ENCODE data around the gene GIGYF2.

Gene GIGYF2

GRCh38 chr2:232787806-232788205, 90.7 kb downstream of the GIGYF2 start:
- TF ChIP-seq CTCF (IDR thresholded peaks at IDR 0.05) = no peak
- no peak for DNase-seq (ENCODE audit: low spot score)
- Histone ChIP-seq H3K27ac (no peak overlapping the region), H3K4me3 (no peak overlapping the region)

- Histone ChIP-seq H3K4me3 (no peak overlapping the region), H3K27ac (no peak overlapping the region)
- TF ChIP-seq CTCF (IDR thresholded peaks at IDR 0.05) = no peak
- DNase-seq (ENCODE audit: low spot score) = no peak
Measured at GRCh38 chr2:232789082-232789481, 92.0 kb downstream of the GIGYF2 start.

- no peak for TF ChIP-seq CTCF (IDR thresholded peaks at IDR 0.05)
- no peak overlapping the region for H3K27ac ChIP-seq
- no peak overlapping the region for H3K4me3 ChIP-seq
- no peak for DNase-seq (ENCODE audit: low spot score)
Measured at GRCh38 chr2:232791518-232791917, 94.4 kb downstream of the GIGYF2 start.

- H3K4me3 ChIP-seq = no peak overlapping the region
- no peak for TF ChIP-seq CTCF (IDR thresholded peaks at IDR 0.05)
- DNase-seq (ENCODE audit: low spot score) = no peak
- no peak overlapping the region for H3K27ac ChIP-seq
Measured at GRCh38 chr2:232793271-232793670, 96.1 kb downstream of the GIGYF2 start.

GRCh38 chr2:232794981-232795380, 97.8 kb downstream of the GIGYF2 start:
- H3K4me3 ChIP-seq = no peak overlapping the region
- no peak for DNase-seq (ENCODE audit: low spot score)
- no peak overlapping the region for H3K27ac ChIP-seq
- no peak for TF ChIP-seq CTCF (IDR thresholded peaks at IDR 0.05)

GRCh38 chr2:232795920-232796319, 98.8 kb downstream of the GIGYF2 start:
- Histone ChIP-seq H3K4me3 (no peak overlapping the region), H3K27ac (no peak overlapping the region)
- no peak for TF ChIP-seq CTCF (IDR thresholded peaks at IDR 0.05)
- DNase-seq (ENCODE audit: low spot score) = no peak

GRCh38 chr2:232798187-232798586, 101.1 kb downstream of the GIGYF2 start:
- no peak for TF ChIP-seq CTCF (IDR thresholded peaks at IDR 0.05)
- no peak overlapping the region for H3K27ac ChIP-seq
- no peak for DNase-seq (ENCODE audit: low spot score)
- H3K4me3 ChIP-seq = no peak overlapping the region

Data from coronary artery (tissue), 2 donors.